HL-60/S4 treated with phorbol 12-myristate 13-acetate at 8.2 ng/mL for 4 days and 3 days (cell line): Measurements from ENCODE around the gene ARHGAP31.
"Not testable (repeated sequence)": the region's sequence is repeated elsewhere in the genome, so short reads cannot be mapped to it uniquely, and the experiment has no call there.

Source experiments
- in situ Hi-C: fragments of 300-500 bp; cut with MboI; formaldehyde crosslinking; loops from 2 replicates; pipeline ENCODE4 v1.15.0; 2022; ENCODE audit warnings: low sequenced_read_pairs

The ARHGAP31 gene

GRCh38 chr3:119318876-119319275, 24.7 kb downstream of the ARHGAP31 start:
- in situ Hi-C loops: no loop called here

DNA sequence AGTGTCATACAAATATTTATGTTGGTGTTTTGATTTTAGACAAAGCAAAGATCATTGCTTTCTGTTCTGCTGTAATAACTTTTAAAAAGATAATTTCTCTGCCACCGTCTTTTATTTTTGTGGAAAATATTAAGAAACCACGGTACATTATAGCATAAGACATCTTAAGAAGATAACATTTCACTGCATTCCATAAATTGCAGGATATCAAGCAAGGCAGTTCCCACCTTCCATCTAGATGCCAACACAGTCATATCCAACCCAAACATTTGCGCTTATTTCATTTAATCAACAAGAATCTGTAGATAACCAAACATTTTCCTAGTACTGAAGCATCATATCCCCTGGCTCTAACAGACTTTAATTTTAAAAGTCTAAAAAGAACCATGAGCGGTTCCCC, 25.1 kb downstream of the ARHGAP31 start:
- in situ Hi-C loops: no loop called here

DNA sequence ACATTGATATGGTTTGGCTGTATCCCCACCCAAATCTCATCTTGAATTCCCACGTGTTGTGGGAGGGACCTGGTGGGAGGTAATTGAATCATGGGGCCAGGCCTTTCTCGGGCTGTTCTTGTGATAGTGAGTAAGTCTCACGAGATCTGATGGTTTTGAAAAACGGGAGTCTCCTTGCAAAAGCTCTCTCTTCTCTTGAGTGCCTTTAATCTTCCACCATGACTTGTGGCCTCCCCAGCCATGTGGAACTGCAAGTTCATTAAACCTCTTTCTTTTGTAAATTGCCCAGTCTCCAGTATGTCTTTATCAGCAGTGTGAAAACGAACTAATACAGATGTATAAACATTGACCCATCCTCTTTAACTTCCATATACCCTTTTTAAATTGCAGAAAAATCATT, 26.6 kb downstream of the ARHGAP31 start:
- in situ Hi-C loops: not testable (repeated sequence)

GRCh38 chr3:119322021-119322834, 28.0 kb downstream of the ARHGAP31 start:
- in situ Hi-C loops: no loop called here

- in situ Hi-C loops: no loop called here
Observed at GRCh38 chr3:119322835-119323722, 28.9 kb downstream of the ARHGAP31 start.

DNA sequence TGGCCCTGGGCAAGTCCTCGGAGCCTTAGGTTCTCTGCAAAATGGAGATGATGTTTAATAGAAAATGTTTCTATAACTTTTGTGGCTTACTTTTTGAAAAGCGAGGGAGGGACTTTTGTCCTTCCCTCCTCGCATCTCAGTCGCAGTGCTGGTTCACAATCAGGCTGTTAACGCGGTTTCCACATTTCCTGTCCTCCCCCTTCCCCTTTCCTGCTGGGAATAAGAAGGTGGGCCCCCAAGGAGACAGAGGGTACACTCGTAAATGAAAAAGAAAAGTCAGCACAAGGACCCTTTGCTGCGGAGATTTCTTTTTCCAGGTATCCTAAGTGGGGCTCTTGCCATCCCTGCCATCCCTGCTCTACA, 29.5 kb downstream of the ARHGAP31 start:
- in situ Hi-C loops: no loop called here

DNA sequence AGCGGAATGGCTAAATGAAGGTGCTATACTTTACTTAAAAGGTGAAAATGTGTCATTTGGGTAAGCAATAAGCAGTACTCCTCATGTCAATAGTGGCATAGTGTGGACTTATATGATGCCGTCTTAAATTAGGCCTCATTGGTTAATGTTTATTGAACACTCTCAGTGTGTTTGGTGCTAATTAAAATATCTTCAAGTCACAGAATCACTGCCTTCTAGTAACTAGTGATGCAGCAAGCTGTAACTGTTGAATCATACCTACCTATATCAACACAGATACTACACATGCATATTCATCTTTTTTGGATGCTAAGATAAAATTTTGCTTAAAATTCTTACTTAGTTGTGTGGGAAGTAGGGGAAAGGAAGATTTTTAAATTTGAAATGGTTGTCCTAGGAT, 30.7 kb downstream of the ARHGAP31 start:
- in situ Hi-C loops: no loop called here

- in situ Hi-C loops: no loop called here
Observed at GRCh38 chr3:119326976-119327375, 32.8 kb downstream of the ARHGAP31 start.

GRCh38 chr3:119329551-119329950, 35.4 kb downstream of the ARHGAP31 start:
- in situ Hi-C loops: no loop called here

GRCh38 chr3:119330181-119330580, 36.0 kb downstream of the ARHGAP31 start:
- in situ Hi-C loops: no loop called here

- in situ Hi-C loops: no loop called here
Observed at GRCh38 chr3:119330858-119331257, 36.7 kb downstream of the ARHGAP31 start.

DNA sequence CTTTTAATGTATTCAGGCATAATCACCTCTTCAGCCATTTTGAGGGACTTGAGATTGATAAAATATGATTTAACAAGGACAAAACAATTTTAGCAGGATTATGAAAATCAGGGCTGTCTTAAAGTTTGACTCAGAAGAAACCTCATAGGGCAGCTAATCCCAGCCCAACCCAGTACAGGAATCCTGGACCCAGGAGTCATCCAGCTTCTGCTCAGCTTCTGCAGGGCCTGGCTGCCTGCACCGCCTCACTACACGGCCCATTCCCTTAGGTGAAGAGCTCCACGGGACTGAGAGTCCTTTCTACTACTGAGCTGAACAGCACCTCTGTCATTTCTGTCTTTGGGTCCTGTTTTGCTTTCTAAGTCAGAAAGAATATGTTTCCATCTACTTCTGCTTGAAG, 37.5 kb downstream of the ARHGAP31 start:
- in situ Hi-C loops: no loop called here

GRCh38 chr3:119333773-119334509, 39.8 kb downstream of the ARHGAP31 start:
- in situ Hi-C loops: no loop called here

DNA sequence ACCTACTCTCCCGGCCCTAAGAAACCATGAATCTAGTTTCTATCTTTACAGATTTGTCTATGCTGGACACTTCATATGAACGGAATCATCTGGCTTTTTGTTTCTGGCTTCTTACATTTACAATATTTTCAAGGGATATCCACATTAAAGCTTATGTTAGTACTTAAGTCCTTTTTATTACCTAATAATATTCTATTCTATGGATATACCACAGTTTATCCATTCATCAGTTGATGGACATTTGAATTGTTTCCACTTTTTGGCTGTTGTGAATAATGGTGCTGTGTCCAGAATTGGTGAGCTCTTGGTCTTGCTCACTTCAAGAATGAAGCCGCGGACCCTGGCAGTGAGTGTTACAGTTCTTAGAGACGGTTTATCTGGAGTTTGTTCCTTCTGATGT, 42.6 kb downstream of the ARHGAP31 start:
- in situ Hi-C loops: no loop called here

DNA sequence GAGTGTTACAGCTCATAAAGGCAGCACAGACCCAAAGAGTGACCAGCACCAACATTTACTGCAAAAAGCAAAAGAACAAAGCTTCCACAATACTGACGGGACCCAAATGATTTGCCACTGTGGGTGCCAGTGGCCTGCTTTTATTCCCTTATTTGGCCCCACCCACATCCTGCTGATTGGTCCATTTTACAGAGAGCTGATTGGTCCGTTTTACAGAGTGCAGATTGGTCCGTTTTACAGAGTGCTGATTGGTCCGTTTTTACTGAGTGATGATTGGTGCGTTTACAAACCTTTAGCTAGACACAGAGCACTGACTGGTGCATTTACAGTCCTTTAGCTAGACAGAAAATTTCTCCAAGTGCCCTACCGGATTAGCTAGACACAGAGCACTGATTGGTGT, 43.2 kb downstream of the ARHGAP31 start:
- in situ Hi-C loops: not testable (repeated sequence)

DNA sequence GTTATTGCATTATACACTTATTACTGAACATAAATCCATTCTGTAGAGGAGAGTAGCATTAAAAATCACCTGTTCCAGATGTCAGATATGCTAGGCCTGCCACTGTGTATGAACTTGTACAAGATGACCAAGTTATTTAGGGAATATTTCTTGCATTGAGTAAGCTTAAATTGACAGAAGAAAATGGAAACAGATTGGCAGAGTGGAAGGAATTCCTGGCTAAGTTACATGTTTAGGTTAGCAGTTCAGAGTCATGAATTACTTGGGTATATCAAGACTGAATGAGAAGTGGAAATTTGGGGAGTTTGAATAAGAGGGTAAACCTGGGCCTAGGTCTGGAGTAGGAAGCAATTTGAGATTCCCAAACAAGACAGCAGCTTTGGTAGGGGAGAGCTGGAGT, 44.6 kb downstream of the ARHGAP31 start:
- in situ Hi-C loops: no loop called here

- in situ Hi-C loops: no loop called here
Observed at GRCh38 chr3:119340014-119340413, 45.8 kb downstream of the ARHGAP31 start.

DNA sequence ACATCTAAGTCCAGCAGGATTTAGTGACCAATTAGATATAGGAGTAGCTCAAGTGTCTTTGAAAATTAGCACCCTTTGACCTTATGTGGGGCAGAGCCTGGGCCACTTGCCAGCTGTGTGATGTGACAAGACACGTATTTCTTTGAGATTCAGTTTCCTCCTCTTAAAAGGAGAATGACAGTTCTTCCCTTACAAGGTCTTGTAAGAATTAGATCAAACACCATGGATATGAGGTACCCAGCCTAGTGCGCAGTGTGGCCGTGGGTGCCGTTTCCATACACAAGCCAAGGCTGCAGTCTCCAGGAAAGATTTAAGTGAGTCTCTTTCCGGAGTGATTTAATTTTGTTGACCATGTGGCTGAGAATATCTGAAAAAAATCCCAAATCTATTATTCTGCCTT, 46.3 kb downstream of the ARHGAP31 start:
- in situ Hi-C loops: no loop called here

GRCh38 chr3:119342176-119342575, 48.0 kb downstream of the ARHGAP31 start:
- in situ Hi-C loops: no loop called here

GRCh38 chr3:119343719-119344118, 49.5 kb downstream of the ARHGAP31 start:
- in situ Hi-C loops: no loop called here

DNA sequence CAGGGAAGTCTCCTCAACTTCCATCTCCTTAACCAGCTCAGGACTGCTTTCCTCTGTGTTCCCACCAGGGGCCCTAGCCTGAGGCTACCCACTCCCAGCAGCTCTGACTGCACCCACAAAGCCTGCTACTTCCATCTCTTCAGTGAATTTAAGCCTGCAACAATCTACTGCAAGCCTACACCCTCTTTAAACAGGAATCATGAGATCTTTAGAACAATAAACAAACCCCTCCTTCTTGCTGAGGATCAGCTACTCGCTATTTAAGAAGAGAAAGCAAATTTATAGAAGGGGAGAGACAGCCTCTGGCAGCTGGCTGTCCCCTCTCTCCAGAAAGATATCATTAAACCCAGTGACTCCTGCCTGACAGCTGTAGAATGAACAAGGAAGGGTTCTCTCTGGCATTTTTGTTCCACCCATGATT, 51.9 kb downstream of the ARHGAP31 start:
- in situ Hi-C loops: no loop called here
